NCI-H69 (cell line): ENCODE measurements around the gene PRAMEF17.
"Not testable (repeated sequence)": the region's sequence is repeated elsewhere in the genome, so short reads cannot be mapped to it uniquely, and the experiment has no call there.

ENCODE experiments used
- DNase-seq: peaks from one replicate; lab custom pipeline; 2025; lab: John Stamatoyannopoulos, UW

The PRAMEF17 gene

DNA sequence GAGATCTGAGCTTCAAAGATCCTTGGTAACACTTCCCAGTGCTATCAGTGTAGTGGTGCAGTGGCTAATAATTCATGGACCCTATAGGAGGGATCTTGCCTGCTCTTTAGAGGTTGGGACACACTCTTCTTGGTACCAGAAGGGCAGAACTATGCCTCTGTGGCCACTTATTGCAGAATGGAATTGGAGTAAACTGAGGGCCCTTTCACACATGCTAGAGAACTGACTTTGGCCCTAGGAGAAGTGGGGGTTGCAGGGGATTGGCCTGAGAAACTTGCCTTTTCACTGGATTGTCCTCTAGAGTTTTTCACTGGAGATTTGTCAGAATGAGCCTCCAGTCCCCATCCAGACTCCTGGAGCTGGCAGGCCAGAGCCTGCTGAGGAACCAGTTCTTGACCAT, at the start of gene PRAMEF17:
PRAMEF17 (plus strand) TSS at position 301 of the 400 bp plus-strand sequence; CDS start at position 327, 26 bp downstream.
- DNase-seq = not testable (repeated sequence)

- DNase-seq = not testable (repeated sequence)
Observed at GRCh38 chr1:13342496-13342895, 46.9 kb upstream of the PRAMEF17 start.

GRCh38 chr1:13347034-13347433, 42.4 kb upstream of the PRAMEF17 start, which contains the start of gene PRAMEF14:
PRAMEF14 (minus strand) TSS chr1:13347134; CDS start chr1:13345314, 1,820 bp downstream.
- DNase-seq = not testable (repeated sequence)

GRCh38 chr1:13353476-13353875, 36.0 kb upstream of the PRAMEF17 start:
- not testable (repeated sequence) for DNase-seq

DNA sequence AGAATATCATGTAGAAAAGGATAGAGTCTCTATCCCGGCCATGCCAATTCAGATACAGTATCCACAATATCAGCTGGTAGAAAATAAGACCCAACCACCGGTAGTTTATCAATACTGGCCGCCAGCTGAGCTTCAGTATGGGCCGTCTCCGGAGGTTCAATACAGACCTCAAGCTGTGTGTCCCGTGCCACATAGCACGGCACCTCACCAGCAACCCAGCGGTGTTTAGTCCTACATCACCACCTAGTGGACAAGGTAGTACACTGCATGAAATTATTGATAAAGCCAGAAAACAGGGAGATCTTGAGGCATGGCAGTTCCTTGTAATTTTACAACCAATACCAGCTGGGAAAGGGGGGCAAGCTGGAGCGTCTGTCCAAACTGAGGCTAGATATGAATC, 35.0 kb upstream of the PRAMEF17 start:
- not testable (repeated sequence) for DNase-seq

DNA sequence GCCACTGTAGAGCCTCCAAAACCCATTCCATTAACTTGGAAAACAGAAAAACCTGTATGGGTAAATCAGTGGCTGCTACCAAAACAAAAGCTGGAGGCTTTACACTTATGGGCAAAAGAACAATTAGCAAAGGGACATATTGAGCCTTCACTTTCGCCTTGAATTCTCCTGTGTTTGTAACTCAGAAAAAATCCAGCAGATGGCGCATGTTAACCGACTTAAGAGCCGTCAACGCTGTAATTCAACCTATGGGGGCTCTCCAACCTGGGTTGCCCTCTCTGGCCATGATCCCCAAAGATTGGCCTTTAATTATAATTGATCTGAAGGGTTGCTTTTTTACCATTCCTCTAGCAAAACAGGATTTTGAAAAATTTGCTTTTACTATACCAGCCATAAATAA, 32.7 kb upstream of the PRAMEF17 start:
- peak; percentile 46 for DNase-seq

DNA sequence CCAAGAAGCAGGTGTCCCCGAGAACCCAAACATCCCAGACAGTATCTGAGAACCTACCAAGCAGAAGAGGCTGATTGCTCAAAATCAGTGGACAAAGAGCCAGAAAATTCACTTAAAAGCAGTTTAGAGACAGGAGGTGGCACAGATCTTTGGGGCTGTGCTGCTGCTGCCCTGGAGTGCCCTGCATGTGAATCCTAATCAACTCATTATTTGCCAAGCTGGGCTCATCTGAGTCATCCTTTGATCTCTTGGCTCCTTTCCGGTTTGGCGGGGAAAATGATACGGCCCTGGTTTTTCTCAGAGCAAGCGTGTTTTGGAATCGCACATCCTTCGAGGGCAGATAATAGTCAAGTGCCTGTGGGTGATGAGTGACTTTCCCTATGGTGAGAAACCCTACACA, 27.1 kb upstream of the PRAMEF17 start:
- not testable (repeated sequence) for DNase-seq

DNA sequence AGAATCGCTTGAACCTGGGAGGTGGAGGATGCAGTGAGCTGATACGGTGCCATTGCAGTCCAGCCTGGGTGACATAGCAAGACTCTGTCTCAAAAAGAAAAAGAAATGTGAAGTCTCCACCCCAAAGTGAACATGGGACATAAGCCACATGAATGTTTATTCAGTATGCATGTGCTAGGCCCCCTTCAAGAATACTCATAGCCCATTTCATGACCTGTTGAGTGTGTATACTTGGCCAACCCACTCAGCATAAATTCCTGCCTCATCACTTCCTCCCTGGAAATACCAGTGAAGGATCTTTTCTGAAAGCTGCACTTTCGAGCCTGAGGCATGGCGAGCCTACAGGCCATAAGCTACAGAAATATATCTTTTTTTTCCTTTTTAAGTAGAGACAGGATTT, 24.5 kb upstream of the PRAMEF17 start:
- DNase-seq = not testable (repeated sequence)

DNA sequence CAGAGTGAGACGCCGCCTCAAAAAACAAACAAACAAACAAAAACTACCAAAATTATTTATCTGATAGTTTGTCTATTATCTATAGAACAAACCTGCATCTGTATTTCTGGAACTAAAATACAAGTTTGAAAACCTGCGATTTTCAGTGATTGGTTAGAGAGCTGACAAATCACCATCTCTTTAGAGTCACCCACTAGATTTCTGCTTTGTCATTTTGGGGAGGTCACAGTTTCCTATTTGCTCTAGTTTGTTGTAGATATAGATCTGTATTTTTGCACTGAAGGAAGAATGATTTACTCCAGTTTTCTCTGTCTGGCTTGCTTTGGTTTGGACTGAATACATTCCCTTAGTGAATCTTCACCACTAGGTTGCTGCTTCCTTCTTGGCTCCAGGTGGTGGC, 22.9 kb upstream of the PRAMEF17 start:
- not testable (repeated sequence) for DNase-seq

GRCh38 chr1:13368544-13368943, 20.9 kb upstream of the PRAMEF17 start:
- DNase-seq = not testable (repeated sequence)

DNA sequence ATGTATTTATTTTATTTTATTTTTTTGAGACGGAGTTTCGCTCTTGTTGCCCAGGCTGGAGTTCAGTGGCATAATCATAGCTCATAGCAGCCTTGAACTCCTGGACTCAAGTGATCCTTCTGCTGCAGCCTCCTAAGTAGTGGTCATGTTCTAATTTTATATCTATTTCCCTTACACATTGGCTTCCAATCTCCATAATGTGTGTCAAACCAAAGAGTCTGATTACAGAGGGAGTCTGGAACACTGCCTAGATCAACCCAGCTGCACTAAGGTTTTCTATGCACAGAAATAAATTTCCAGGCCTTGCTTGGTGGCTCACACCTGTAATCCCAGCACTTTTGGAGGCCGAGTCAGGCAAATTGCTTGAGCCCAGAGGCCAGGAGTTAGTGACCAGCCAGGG, 10.4 kb upstream of the PRAMEF17 start:
- DNase-seq = not testable (repeated sequence)

- DNase-seq = not testable (repeated sequence)
Observed at GRCh38 chr1:13380380-13380779, 9.1 kb upstream of the PRAMEF17 start.

DNA sequence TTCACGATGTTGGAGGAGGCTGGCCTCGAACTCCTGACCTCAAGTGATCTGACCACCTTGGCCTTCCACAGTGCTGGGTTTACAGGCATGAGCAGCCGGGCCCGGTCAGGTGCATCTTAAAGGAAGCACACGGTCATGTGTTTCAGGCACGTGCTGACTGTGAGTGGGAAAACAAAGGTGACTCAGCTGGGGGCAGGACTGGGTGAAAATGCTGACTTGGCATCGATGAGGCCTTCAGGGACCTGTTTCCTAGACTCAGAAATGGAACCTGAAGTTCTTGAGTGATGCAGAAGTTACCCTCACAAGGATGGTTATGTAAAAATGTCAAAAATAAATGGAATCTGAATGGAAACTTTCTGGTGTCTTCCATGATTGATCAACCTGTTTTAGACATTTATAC, 3.6 kb downstream of the PRAMEF17 start:
- not testable (repeated sequence) for DNase-seq

DNA sequence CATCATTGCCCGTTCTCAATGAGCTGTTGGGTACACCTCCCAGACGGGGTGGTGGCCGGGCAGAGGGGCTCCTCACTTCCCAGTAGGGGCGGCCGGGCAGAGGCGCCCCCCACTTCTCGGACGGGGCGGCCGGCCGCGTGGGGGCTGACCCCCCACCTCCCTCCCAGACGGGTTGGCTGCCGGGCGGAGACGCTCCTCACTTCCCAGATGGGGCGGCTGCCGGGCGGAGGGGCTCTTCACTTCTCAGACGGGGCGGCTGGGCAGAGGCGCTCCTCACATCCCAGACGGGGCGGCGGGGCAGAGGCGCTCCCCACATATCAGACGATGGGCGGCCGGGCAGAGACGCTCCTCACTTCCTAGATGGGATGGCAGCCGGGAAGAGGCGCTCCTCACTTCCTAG, 5.3 kb downstream of the PRAMEF17 start:
- DNase-seq = not testable (repeated sequence)

DNA sequence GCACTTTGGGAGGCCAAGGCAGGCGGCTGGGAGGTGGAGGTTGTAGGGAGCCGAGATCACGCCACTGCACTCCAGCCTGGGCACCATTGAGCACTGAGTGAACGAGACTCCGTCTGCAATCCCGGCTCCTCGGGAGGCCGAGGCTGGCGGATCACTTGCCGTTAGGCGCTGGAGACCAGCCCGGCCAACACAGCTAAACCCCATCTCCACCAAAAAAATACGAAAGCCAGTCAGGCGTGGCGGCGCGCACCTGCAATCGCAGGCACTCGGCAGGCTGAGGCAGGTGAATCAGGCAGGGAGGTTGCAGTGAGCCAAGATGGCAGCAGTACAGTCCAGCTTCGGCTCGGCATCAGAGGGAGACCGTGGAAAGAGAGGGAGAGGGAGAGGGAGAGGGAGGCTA, 5.9 kb downstream of the PRAMEF17 start:
- not testable (repeated sequence) for DNase-seq

- no peak for DNase-seq
Observed at GRCh38 chr1:13407811-13408210, 18.4 kb downstream of the PRAMEF17 start.

- DNase-seq = not testable (repeated sequence)
Observed at GRCh38 chr1:13410150-13410549, 20.7 kb downstream of the PRAMEF17 start, which contains the start of gene PRAMEF20. PRAMEF20 (plus strand) TSS chr1:13410450; CDS start chr1:13416355, 5,905 bp downstream.

DNA sequence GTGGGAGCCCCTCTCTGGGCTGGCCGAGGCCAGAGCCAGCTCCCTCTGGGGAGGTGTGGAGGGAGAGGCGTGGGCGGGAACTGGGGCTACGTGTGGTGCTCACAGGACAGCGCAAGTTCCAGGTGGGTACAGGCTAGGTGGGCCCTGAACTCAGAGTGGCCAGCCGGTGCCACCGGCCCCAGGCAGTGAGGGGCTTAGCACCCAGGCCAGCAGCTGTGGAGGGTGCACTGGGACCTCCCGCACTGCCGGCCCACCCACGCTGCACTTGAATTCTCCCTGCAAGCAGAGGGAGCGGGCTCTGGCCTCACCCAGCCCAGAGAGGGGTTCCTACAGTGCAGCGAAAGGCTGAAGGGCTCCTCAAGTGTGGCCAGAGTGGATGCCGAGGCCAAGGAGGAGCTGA, 41.1 kb downstream of the PRAMEF17 start:
- no peak for DNase-seq

DNA sequence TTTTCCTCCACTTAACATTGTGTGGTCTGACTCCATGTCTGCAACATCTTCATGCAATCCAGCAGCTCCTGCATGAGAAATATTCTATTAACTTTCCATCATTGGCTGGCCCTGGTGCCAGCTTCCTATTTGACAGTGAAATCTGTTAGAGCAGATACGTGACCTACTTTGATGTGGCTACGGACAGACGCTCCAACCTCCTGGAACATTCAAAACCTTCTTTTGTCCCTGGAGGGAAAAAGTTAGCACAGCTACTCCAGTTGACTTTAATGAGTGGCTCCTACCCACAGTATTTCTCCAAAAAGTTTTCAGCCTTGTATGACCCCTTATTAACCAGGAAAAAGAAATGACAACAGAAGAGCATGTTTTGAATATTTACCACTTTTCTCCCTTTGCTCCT, 42.8 kb downstream of the PRAMEF17 start:
- no peak for DNase-seq

GRCh38 chr1:13433694-13434358, 44.4 kb downstream of the PRAMEF17 start:
- DNase-seq = not testable (repeated sequence)

DNA sequence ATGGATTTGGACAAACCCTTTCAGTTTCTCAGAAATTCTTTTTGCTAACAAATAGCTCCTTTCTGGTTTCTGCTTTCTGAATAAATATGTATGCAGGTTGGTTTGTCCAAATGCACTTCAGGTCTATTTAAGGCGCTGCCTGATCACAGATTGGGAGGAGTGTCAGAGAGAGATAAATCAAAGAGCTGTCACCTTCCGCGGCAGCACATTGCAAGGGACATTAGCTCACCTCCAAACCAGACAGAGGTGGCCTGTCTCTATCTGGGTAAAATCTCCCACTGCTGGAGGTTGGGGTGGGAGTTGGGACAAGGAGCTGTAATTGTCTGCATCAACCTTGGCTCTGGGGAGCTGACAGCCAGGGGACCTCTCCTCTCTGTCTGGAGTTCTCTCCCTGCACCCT, 46.0 kb downstream of the PRAMEF17 start:
- DNase-seq = no peak

- not testable (repeated sequence) for DNase-seq
Observed at GRCh38 chr1:13439104-13439783, 49.8 kb downstream of the PRAMEF17 start.
